Activated effector memory CD4-positive, alpha-beta T cell treated with Interleukin-2 at 50 U/mL for 16 hours (primary cell): ENCODE data around the gene CRHR1.

Experiments
- DNase-seq: peaks from one replicate; pipeline ENCODE4 v3.0.0-alpha.2; 2020

Gene CRHR1

DNA sequence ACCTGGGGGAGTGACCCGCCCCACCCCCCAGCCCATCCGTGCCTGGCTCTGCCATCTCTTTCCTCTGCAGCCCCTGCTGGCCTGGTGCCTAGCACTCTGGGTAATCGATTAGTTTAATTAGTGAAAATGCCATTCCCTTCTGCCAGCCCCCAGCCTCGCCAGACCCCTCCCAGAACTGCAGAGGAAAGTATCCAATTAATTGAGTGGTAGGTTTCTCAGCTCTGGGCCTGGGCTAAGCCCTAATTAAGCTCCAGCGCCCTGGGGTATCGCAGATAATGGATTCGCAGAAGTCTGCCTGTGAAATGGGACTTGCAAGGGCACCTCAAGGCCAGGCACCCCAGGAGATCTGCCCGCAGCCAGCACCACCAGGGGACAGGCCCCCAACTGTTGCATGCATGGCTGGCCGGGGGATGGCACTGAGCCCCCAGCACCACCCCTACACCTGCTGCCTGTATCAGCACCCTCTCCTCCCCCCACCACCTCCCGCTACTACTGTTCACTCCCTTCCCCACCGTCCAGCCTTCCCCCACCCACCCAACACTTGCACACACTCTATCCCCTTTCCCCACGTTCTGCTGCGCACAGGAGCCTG lies 40.9 kb downstream of the CRHR1 start:
- DNase-seq = no peak

DNA sequence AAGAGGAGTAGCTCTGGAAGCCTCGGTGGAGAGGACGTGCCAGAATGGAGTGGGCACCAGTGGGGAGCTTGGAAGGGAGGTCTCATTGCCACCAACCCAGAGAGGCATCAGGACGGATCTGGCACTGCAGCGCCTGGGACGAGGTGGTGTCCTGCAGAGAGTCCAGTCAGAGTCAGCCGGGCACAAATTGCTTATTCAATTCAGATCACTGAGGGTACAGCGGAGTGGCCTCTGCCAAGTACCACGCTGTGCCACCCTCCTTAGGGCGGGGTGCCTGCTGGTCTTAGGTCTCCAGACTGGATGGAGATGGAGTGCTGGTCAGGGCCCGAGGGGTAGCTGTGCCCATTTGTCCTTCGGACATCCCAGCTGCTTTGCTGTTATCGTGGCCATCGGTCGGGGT lies 41.7 kb downstream of the CRHR1 start:
- no peak for DNase-seq

DNA sequence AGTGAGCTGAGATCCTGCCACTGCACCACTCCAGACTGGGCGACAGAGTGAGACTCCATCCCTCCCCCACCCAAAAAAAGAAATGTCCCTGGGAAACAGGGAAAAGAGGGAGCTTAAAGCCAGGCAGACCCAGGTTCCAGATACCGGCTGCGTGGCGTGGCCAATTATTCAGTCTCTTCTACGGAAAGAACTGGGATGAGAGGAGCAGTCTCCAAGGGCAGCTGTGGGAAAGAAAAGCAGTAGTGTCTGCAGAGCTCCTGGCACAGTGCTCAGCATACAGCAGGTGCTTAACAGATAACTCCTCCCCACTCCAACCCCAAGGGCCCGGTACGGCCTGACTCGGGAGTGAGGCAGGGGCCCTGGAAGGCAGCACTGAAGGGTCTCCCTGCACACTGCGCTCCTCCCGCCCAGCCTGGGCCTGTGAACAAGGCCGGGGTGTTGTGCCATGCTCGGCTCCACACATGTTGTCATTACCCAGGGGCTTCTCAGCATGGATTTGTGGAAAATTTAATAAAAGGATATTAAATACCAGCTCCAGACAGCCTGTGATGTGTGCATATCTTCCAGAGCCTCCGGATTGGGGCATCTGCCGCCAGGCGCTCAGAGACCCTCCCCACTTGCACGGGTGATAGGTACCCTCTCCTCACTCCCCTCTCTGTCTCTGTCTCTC lies 42.9 kb downstream of the CRHR1 start:
- no peak for DNase-seq

DNA sequence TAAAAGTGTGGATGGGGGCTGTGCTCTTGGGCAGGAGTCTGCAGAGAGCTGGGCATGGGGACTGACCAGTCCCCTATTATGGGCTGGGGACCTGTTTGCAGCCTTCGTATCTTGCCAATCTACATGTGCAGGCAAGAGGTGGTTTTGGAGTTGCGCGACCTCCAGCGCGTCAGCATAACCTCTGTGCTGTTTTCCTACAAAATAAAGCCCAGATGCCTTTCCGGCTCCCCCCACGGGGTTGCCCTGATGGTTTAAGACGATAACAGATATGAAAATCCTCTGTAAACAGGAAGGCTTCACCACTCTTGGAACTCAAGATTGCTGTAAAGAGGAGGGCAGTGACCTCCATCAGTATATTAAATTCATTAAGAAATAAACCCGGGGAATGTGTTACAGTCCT lies 44.1 kb downstream of the CRHR1 start:
- no peak for DNase-seq

DNA sequence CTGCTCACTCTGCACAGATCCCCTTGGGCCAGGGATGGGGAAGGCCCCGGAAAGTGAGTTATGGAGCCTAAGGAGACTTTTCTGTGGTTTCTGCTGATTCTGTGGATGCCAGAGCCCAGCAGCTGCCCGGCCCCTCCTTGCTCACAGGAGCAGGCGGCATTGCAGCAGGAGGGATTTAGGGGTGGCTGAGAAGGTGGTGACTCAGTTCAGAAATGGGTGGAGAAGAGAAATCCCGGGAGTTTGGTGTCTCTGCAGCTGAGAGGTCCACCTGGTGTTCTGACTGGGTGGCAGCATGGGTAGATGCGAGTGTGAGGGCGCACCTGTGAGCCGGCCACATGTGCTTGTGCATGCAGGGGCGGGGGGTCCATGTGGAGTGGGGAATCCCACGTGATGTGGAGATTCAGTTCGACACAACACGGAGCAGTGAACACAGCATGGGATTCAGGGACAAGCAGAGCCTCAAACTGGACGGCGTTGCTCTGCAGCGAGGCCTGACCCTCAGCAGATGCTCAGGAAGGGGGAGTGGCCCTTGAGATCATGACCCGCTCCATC lies 44.5 kb downstream of the CRHR1 start:
- no peak for DNase-seq

DNA sequence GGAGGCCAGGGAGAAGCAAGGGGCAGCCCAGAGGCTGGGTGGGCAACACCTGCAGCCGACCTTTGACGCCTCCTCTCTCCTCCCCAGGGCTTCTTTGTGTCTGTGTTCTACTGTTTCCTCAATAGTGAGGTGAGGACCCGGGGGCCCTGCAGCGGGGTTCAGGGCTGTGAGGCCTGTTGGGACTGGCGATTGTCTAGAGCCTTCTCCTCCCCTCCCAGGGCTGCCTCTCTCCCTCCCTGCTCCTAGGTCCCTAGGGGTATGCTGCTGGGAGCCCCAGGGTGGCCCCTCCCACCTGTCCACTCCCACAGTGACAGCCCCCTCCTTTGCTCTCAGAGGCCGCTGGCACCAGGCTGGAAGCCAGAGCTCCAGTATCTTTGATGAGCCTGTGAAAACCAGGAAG lies 49.8 kb downstream of the CRHR1 start:
- DNase-seq = no peak

DNA sequence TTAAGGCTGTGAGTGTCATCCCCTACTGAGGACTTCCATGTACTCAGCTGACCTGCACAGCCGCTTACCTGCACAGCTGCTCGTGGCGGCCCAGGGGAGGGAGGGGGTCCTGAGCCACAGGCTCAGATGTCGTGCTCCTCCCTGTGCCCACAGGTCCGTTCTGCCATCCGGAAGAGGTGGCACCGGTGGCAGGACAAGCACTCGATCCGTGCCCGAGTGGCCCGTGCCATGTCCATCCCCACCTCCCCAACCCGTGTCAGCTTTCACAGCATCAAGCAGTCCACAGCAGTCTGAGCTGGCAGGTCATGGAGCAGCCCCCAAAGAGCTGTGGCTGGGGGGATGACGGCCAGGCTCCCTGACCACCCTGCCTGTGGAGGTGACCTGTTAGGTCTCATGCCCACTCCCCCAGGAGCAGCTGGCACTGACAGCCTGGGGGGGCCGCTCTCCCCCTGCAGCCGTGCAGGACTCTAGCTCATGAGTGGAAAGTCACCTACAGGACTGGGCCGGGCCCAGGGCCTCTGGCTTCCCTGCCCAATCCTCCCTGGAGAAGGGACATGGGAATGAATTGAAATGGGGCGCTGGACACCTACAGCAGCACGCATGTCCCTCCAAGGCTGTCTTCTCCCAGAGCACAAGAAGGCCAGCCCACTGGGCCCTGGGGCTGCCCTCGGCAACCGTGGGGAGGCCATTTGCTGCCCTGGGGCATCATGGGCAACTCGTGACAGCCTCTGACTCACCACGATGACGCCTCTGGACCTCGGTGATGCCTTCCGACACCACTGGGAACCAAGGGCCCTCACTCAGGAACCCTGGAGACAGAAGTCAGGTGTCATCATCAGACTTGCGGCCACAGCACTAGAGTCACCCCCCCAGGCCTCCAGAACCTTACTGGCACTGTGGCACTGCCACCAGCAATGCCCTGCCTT lies 50.6 kb downstream of the CRHR1 start:
- no peak for DNase-seq

DNA sequence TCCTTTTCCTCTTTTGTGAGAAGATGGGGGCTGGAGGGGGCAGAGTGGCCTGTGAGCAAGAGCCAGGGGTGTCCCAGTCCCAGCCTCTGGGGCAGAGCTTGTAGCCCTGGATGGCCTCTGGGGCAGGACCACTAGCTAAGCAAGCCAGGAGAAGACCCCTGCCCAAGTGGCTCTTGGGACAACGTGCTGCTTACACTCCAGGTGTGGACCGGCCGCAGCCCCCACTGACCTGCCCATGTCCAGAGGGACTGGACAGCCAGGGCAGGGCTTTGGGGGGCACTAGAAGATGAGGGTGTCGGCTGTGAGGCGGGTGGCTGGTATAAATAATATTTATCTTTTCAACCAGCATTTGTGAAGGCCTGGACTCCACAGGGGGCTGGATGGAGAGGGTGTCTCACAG lies 51.4 kb downstream of the CRHR1 start:
- DNase-seq = no peak

DNA sequence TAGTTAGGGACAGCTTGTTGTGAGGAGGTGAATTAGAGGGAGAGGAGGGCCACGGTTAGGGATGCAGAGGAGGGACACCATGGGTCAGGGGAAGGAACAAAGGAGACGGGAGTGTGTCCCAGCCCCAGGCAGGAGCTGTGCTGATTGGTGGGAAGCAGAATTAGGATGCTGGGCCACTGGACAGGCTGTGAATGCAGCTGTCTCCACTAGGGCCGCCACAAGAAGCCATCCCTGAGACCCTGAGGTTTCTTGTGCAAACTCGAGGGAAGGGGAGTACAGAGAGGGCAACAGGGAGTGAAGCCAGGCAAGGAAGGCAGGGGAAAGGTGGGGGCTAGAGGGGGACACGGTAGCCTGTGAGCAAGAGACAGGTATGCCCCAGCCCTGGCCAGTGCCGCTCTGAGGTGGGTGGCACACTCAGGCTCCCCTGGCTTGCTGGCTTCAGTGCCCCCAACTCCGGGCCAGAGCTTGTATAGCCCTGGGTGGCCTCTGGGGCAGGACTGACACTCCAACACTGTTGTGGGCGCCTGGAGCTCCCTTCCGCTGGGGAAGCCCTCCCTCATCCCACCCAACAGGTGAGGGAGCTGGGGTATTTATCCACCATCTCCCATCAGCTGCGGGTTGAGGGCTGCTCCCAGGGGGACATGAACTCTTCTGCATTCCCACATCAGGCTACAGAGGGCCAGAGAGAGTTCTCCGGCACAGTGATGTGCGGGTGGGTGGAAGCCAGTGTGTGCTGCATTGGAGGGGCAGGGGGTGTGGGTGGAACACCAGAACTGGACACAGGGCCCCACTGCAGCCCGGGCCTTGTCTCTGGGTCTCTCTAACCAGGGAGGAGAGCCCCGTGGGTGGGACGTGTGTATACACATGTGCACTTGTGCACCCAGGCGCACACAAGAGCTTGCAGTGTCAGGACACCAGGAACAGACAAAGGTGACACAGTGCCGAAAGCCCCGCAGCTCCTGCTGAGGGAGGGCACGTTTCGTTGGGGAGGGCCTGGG lies 52.2 kb downstream of the CRHR1 start:
- no peak for DNase-seq

DNA sequence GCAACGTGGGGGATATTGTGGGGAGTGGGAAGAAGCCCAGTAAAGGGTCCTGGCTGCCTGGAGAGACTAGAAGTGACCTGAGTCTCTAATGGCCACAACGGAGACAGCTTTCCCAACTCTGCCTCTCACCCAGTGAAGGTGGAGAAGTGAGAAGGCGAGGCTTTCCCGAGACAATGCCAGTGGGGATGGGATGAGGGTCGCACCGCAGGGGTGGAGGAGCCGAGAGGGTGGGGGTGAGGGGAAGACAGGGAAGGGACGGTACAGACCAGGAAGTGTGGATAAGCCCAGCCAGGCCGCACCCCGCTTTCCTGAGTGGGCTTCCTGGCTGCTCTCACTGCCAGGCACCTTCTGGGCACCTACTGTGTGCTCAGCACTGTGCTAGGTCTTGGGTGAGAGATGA lies 53.1 kb downstream of the CRHR1 start:
- DNase-seq = no peak

DNA sequence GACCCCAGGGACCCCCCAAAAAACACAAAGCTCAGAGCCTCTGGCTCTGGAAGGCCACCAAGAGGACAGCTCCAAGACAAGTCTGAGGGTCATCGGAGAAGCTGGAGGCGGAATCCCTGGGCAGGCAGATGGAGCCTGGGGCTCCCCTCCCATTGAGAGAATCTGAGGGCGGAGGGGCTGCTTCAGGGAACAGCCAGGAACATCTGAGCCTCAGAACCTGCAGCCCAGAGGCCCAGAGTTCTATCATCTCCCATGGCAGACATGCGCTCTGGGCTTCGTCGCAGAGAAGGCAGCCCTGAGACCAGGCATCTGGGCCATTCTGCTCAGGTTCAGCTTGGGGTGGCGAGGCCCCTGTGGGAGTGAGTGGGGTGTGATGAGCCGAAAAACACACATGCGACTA lies 53.5 kb downstream of the CRHR1 start:
- no peak for DNase-seq

DNA sequence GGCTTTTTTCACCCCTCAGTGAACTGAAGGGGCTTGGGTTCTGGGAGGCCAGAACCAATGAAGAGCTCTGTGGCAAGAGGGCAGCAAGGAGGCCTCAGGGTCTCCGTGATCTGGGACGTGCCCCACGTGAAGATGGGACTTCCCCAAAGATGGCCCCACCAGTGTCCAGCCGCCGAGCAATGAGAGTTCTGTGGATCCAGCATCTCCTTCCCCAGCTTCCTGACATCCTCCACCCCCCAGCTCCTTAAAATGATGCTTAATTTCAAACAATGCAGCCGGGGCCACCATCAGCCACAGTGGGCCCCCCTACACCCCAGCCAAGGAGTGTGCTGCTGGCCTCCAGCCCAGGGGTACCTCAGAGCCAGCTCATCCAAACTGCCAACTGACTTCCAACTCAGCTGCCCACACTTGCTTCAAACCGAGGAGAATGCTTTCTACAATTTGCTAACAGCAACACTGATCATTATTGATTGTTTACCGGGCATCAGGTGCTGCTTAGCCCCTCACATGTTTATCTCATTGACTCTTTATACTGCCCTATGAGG lies 54.7 kb downstream of the CRHR1 start:
- DNase-seq = no peak

DNA sequence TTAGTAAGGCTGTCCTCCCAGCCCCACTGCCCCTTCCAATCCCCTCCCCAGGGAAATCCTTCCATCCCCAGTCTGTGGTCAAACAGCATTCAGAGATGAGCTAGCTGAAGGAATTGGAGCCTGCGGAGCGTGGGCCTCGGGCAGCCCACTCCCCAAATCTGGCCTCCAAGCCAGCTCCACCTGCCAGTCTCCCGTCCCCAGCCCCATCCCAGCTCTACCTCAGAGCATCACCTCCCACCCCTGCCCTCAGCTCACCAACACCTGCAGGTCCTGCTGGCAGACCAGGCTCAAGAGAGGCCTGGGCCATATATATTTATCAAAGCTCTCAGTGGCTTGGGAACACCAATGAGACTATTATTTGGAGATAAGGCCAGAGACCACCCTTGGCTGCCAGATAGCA lies 55.3 kb downstream of the CRHR1 start:
- DNase-seq = no peak

DNA sequence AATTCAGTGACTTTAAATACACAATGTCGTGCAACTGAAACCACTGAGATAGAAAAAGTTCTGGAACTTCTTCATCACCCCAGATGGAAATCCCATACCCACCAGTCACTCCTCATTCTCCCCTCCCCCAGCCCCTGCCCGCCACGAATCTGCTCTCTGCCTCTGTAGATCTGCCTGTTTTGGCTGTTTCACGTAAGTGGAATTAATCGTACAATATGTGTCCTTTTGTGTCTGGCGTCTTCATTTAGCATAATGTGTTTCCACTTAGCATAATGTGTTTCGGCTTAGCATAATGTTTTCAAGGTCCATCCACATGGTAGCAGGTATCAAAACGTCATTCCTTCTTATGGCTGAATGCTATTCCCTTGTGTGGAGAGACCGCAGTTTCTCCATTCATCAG lies 57.1 kb downstream of the CRHR1 start:
- DNase-seq = no peak

DNA sequence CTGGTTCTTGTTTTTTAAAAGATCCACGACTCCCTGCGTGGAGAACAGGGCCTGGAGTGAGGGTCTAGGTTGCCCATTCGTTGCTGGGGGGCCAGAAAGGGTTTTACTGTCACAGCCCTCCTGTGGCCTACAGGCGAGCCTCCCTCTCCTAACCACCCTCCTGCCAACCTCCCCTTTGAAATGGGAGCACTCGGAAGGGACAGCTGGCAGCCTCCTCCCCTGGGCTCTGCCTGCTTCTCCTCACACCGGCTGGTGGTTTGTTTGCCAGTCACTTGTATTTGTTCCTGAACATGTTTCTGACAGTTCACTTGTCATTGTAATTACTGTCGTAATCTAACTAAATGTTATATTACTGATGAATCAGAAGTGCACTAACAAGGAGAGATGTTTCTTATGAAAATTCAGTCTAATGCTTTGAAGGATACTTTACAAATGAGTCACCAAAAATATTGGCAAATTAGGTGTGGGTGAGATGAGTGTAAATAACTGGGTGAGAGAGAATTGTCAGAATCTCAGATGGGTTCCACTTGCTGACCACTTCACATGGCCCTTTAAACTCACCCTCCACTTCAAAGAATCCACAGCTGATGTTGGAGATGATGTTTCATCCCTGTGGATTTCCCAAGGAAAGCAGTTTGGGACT lies 57.9 kb downstream of the CRHR1 start:
- no peak for DNase-seq

DNA sequence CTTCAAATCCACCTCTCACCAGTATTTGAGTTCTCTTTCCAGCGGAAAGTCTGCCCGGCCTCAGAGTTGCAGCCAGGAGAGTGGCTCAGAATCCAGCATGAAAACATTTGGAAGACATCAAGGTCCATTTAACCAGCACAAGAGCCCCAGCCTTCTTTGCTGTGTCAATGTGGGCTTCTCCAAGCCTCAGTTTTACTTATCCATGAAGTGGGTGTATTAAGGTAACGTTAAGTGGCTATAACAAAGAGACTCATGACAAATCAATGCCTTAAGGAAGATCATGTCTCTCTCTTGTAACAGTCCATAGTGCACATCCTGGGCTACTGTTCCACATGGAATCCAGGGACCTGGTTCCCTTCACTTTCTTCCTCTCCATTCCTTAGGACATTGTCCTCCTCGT lies 59.6 kb downstream of the CRHR1 start:
- DNase-seq = no peak

DNA sequence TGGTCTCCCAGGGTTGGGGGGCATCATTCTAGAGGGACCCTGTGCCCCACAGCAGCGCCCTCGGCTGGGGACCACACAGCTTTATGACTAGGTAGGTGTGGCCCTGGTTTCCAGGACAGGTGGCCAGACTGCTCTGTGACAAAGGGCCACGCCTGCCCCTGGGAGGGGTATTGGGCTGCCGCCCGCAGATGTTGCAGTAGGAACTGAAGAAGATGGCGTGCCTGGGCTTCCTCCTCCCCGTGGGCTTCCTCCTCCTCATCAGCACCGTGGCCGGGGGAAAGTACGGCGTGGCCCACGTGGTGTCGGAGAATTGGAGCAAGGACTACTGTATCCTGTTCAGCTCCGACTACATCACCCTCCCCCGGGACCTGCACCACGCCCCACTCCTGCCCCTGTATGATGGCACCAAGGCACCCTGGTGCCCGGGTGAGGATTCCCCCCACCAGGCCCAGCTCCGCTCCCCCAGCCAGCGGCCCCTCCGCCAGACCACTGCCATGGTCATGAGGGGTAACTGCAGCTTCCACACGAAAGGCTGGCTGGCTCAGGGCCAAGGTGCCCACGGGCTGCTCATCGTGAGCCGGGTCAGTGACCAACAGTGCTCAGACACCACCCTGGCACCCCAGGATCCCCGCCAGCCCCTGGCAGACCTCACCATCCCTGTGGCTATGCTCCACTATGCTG lies 60.7 kb downstream of the CRHR1 start, which contains the start of gene SPPL2C:
Gene SPPL2C (plus strand): TSS at position 187 of the 681 bp plus-strand sequence. CDS start 26 bp downstream, at position 213.
- DNase-seq = no peak

DNA sequence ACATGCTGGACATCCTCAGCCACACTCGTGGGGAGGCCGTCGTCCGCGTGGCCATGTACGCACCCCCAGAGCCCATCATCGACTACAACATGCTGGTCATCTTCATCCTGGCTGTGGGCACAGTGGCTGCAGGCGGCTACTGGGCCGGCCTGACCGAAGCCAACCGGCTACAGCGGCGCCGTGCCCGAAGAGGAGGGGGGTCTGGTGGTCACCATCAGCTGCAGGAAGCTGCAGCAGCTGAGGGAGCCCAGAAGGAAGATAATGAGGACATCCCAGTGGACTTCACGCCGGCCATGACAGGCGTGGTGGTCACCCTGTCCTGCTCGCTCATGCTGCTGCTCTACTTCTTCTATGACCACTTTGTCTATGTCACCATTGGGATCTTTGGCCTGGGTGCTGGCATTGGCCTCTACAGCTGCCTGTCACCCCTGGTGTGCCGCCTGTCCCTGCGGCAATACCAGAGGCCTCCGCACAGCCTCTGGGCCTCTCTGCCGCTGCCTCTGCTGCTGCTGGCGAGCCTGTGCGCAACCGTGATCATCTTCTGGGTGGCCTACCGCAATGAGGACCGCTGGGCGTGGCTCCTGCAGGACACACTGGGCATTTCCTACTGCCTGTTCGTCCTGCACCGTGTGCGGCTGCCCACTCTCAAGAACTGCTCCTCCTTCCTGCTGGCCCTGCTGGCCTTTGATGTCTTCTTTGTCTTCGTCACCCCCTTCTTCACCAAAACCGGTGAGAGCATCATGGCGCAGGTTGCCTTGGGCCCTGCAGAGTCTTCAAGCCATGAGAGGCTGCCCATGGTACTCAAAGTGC lies 61.5 kb downstream of the CRHR1 start:
- no peak for DNase-seq

DNA sequence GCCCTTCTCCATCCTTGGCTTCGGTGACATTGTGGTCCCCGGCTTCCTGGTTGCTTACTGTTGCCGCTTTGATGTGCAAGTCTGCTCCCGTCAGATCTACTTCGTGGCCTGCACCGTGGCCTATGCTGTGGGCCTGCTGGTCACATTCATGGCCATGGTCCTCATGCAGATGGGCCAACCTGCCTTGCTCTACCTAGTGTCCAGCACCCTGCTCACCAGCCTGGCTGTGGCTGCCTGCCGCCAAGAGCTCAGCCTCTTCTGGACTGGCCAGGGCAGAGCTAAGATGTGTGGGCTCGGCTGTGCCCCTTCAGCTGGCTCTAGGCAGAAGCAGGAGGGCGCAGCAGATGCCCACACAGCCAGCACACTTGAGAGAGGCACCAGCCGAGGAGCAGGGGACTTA lies 62.1 kb downstream of the CRHR1 start:
- DNase-seq = no peak

DNA sequence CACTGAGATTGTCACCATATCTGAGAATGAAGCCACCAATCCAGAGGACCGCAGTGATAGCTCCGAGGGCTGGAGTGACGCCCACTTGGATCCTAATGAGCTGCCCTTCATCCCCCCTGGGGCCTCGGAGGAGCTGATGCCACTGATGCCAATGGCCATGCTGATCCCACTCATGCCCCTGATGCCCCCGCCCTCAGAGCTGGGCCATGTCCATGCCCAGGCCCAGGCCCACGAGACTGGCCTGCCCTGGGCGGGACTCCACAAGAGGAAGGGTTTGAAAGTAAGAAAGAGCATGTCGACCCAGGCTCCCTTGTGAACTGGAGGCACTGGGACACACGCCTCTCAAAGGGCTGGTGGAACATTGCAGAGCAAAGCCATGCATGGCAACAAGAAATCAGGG lies 62.5 kb downstream of the CRHR1 start:
- DNase-seq = no peak
